Neuronal stem cell (in vitro differentiated cells): ENCODE data around the gene KMT5C. TPM values are rescaled to one million over a fixed set of nuclear protein-coding genes. Genes with fewer than 3 reads are reported as not detected.
A peak's percentile ranks its signal among the peaks of the same experiment; 100 is the strongest.

Experiments
- DNase-seq: peaks from one replicate; pipeline ENCODE4 v3.0.0-alpha.2; 2013; ENCODE audit warnings: low spot score
- H2AFZ ChIP-seq: one replicate; pipeline ENCODE4 v1.6.1; 2013; ENCODE audit warnings: mild to moderate bottlenecking, low read length, inconsistent platforms
- H2AK5ac ChIP-seq: 2 replicates; pipeline ENCODE4 v1.6.1; 2013; ENCODE audit warnings: low read depth, mild to moderate bottlenecking, inconsistent platforms, low read length, moderate library complexity, mixed read lengths
- H2BK120ac ChIP-seq: 2 replicates; pipeline ENCODE4 v1.6.1; 2013; ENCODE audit warnings: low read depth, mild to moderate bottlenecking, inconsistent platforms, low read length, moderate library complexity, mixed read lengths
- H2BK12ac ChIP-seq: one replicate; pipeline ENCODE4 v1.6.1; 2013; ENCODE audit warnings: low read length, inconsistent platforms
- H2BK15ac ChIP-seq: 2 replicates; pipeline ENCODE4 v1.6.1; 2013; ENCODE audit warnings: mild to moderate bottlenecking, low read length, inconsistent platforms, mixed read lengths
- H2BK5ac ChIP-seq: one replicate; pipeline ENCODE4 v1.6.1; 2013; ENCODE audit warnings: inconsistent platforms, mild to moderate bottlenecking, low read length, moderate library complexity
- H3K14ac ChIP-seq: one replicate; pipeline ENCODE4 v1.6.1; 2013; ENCODE audit warnings: low read length, inconsistent platforms
- H3K18ac ChIP-seq: 2 replicates; pipeline ENCODE4 v1.6.1; 2013; ENCODE audit warnings: low read length, inconsistent platforms
- H3K23ac ChIP-seq: 2 replicates; pipeline ENCODE4 v1.6.1; 2013; ENCODE audit warnings: low read depth, mild to moderate bottlenecking, mixed read lengths, low read length, inconsistent platforms; ENCODE audit not compliant: poor library complexity
- H3K27ac ChIP-seq: replicated peaks from 3 replicates; pipeline ENCODE4 v1.5.1; 2013; ENCODE audit warnings: low read length, inconsistent platforms
- H3K27me3 ChIP-seq, 3 experiments: 2 replicates each; pipeline ENCODE4 v1.6.1; 2013; ENCODE audit warnings: low read length in 3 of 3, mild to moderate bottlenecking in 2 of 3, inconsistent platforms in 1 of 3, low read depth in 1 of 3, mixed read lengths in 1 of 3, moderate library complexity in 1 of 3; ENCODE audit not compliant: control insufficient read depth in 3 of 3, insufficient read depth in 3 of 3
- H3K36me3 ChIP-seq, 2 donors: replicated peaks in 1 of 2; 2 replicates each; pipeline ENCODE4 v1.6.1; 2013; ENCODE audit warnings: low read length in 2 of 2; ENCODE audit not compliant: control insufficient read depth in 2 of 2, insufficient read depth in 2 of 2
- H3K4ac ChIP-seq: 2 replicates; pipeline ENCODE4 v1.6.1; 2013; ENCODE audit warnings: inconsistent platforms, mild to moderate bottlenecking, low read length, moderate library complexity
- H3K4me1 ChIP-seq, 2 donors: 1 replicate in 1 of 2; 2 replicates in 1 of 2; pipeline ENCODE4 v1.6.1; 2013; ENCODE audit warnings: low read length in 2 of 2, low read depth in 1 of 2; ENCODE audit not compliant: control insufficient read depth in 2 of 2, insufficient read depth in 1 of 2
- H3K4me2 ChIP-seq: one replicate; pipeline ENCODE4 v1.6.1; 2013; ENCODE audit warnings: mild to moderate bottlenecking, low read length, inconsistent platforms; ENCODE audit not compliant: insufficient read depth, poor library complexity, severe bottlenecking
- H3K4me3 ChIP-seq, 2 donors: 2 replicates each; pipeline ENCODE4 v1.5.1; 2013; ENCODE audit warnings: low read length in 2 of 2, mild to moderate bottlenecking in 2 of 2, inconsistent platforms in 1 of 2, moderate library complexity in 1 of 2
- H3K79me1 ChIP-seq: one replicate; pipeline ENCODE4 v1.6.1; 2013; ENCODE audit warnings: low read depth, mild to moderate bottlenecking, inconsistent platforms, low read length, moderate library complexity
- H3K9ac ChIP-seq: one replicate; pipeline ENCODE4 v1.6.1; 2013; ENCODE audit warnings: mild to moderate bottlenecking, low read depth, low read length, inconsistent platforms; ENCODE audit not compliant: poor library complexity
- H3K9me3 ChIP-seq, 2 donors: replicated peaks in 1 of 2; 2 replicates each; pipeline versions ENCODE3 to v1.6.1; 2013; ENCODE audit warnings: low read length in 2 of 2, mild to moderate bottlenecking in 2 of 2, inconsistent platforms in 1 of 2, low read depth in 1 of 2, mixed read lengths in 1 of 2, moderate library complexity in 1 of 2; ENCODE audit not compliant: control insufficient read depth in 2 of 2, insufficient read depth in 1 of 2
- H4K8ac ChIP-seq: one replicate; pipeline ENCODE4 v1.6.1; 2013; ENCODE audit warnings: low read depth, mild to moderate bottlenecking, inconsistent platforms, low read length, moderate library complexity
- H4K91ac ChIP-seq: one replicate; pipeline ENCODE4 v1.6.1; 2013; ENCODE audit warnings: low read length, low read depth, mild to moderate bottlenecking, inconsistent platforms; ENCODE audit not compliant: poor library complexity
- WGBS, 2 donors: extraction: QIAGEN DNeasy Blood & Tissue Kit; methylation state at CpG; one replicate each; pipeline ENCODE4 v1.1.7; 2013; ENCODE audit warnings: missing lambda C conversion rate in 2 of 2, mixed read lengths in 1 of 2; ENCODE audit not compliant: insufficient read length in 2 of 2, insufficient replicate concordance in 1 of 2; ENCODE audit errors: extremely low coverage in 2 of 2; 5-methylcytosine and 5-hydroxymethylcytosine counted together
- polyA plus RNA-seq, 2 experiments: library from polyadenylated mRNA; stranded (reverse); fragments of 200-250 nt; gene quantifications; one replicate each; pipeline ENCODE4 v1.2.3, GENCODE V29; 2013

The KMT5C gene
- polyA plus RNA-seq (2013, experiment 1 of 2), result 46.5 TPM
- 47.0 TPM for polyA plus RNA-seq (2013, experiment 2 of 2)

DNA sequence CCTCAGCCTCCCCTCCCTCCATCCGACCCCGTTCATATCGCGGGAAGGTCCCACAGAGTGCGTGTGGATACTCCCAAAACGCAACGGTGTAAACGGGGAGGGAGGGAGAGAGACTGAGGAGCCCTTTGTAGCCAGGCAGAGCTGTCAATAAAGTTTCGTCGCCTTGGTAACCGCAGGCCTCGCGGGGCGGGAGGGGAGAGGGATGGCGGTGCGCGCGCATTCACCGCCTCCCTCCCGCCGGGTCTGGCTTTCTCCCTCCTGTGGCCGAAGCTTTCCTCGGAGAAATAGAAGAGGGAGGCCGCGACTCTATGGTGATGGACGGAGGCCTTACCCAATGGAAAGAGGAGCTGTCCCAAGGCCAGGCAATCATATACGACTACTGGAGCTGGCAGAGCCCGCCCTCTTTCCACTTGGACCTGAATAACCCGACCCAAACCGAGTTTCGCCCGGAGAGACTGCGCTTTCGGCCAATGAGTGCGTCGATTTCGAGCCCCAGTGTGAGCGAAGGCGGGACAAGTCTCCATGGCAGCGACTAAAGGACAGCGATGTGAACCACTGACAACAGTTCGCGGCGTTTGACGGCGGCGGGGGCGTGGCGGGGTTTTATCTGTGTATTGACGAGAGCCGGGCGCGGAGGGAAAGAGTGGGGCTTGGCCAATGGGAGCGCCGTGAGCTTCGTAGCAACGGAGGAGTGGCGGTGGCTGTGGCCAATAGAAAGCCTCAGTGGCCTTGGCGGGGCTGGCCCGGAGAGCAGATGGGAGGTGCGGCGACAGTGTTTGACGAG lies at the start of gene KMT5C:
Gene KMT5C, plus strand, starts transcription at position 772 of the 784 bp plus-strand sequence. CDS start 2,061 bp downstream, outside the sequence.
- peak within 1 kb of the TSS; percentile 100 for H2BK5ac ChIP-seq
- no CpG with 5 or more reads among the region's 63 CpGs for WGBS, 2 donors
- peak; percentile 100 for DNase-seq

DNA sequence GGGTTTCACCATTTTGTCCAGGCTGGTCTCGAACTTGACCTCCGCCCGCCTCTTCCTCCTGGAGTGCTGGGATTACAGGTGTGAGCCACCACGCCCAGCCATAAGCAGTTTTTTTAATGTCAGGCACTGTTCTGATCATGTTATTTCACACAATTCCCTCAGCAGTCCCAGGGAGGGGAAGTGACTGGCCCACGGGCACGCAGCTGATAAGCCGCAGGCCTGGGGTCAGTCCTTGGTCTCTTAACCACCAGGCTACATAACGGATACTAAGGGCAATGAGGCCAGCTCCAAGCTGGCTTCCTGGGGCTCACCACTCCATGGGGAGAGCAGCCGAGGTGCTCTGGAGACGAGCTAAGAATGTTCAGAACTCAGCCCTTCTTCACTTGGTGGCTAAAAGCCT lies 42.4 kb upstream of the KMT5C start:
- Histone ChIP-seq H3K79me1 (no peaks in the 10 kb centered on the region), H2BK15ac (no peak overlapping the region), H3K4me2 (no peak overlapping the region), H2BK120ac (no peak overlapping the region), H3K27ac (no peak overlapping the region), H2AFZ (no peak overlapping the region), H3K9me3 (no peaks in the 10 kb centered on the region), H3K9ac (peak overlapping the region; percentile 44), H3K4ac (no peak overlapping the region), H4K91ac (peak overlapping the region; percentile 30), H3K27me3 (no peaks in the 10 kb centered on the region), H2AK5ac (no peak overlapping the region), H3K4me3 (no peak overlapping the region), H3K18ac (no peak overlapping the region), H2BK12ac (no peak overlapping the region), H3K4me1 (peaks cover 13 to 14% of the 10 kb centered on the region in 2 donors), H4K8ac (no peak overlapping the region), H2BK5ac (no peak overlapping the region), H3K14ac (no peak overlapping the region), H3K36me3 (peaks cover 29 to 56% of the 10 kb centered on the region in 2 donors), H3K23ac (no peak overlapping the region)
- WGBS, 2 donors, result no CpG with 5 or more reads among the region's 10 CpGs
- no peak for DNase-seq

More for the DNA sequence above, at the start of gene KMT5C:
- Histone ChIP-seq H3K9ac (peak within 1 kb of the TSS; percentile 99), H3K18ac (peak within 1 kb of the TSS; percentile 99), H3K4me2 (peak within 1 kb of the TSS; percentile 85), H4K91ac (peak within 1 kb of the TSS; percentile 90), H2BK12ac (no peak within 1 kb of the TSS), H3K27me3 (no peaks in the 10 kb centered on the region), H3K27ac (peak within 1 kb of the TSS; percentile 97), H4K8ac (no peak within 1 kb of the TSS), H3K14ac (peak within 1 kb of the TSS; percentile 97), H2AFZ (peak within 1 kb of the TSS; percentile 93), H3K23ac (peak within 1 kb of the TSS; percentile 96), H2AK5ac (peak within 1 kb of the TSS; percentile 71), H3K4ac (peak within 1 kb of the TSS; percentile 92), H3K79me1 (peaks cover 17% of the 10 kb centered on the region), H3K36me3 (peaks cover 16 to 26% of the 10 kb centered on the region in 2 donors), H2BK120ac (peak within 1 kb of the TSS; percentile 92), H3K9me3 (no peaks in the 10 kb centered on the region), H2BK15ac (peak within 1 kb of the TSS; percentile 99), H3K4me1 (peaks cover 12 to 17% of the 10 kb centered on the region in 2 donors), H3K4me3 (peak within 1 kb of the TSS; percentile 96 to 99)

- Histone ChIP-seq H4K8ac (no peak overlapping the region), H3K4me2 (no peak overlapping the region), H3K9me3 (peaks cover 0 to 2% of the 10 kb centered on the region in 2 donors), H3K36me3 (peaks cover 38 to 65% of the 10 kb centered on the region in 2 donors), H2BK120ac (no peak overlapping the region), H3K23ac (no peak overlapping the region), H3K4ac (no peak overlapping the region), H3K14ac (no peak overlapping the region), H3K9ac (peak overlapping the region; percentile 47), H3K4me1 (peaks cover 13 to 14% of the 10 kb centered on the region in 2 donors), H2BK5ac (no peak overlapping the region), H3K79me1 (no peaks in the 10 kb centered on the region), H3K4me3 (peak overlapping the region in 1 of 2 donors; percentile 3), H2AFZ (no peak overlapping the region), H2BK12ac (no peak overlapping the region), H3K27ac (no peak overlapping the region), H3K18ac (no peak overlapping the region), H3K27me3 (no peaks in the 10 kb centered on the region), H4K91ac (no peak overlapping the region), H2AK5ac (no peak overlapping the region), H2BK15ac (no peak overlapping the region)
- no peak for DNase-seq
- no CpG with 5 or more reads among the region's 10 CpGs for WGBS, 2 donors
Measured at GRCh38 chr19:55299991-55300390, 39.7 kb upstream of the KMT5C start.

- peaks cover 13 to 14% of the 10 kb centered on the region in 2 donors for H3K4me1 ChIP-seq
- peak overlapping the region; percentile 44 for H2BK120ac ChIP-seq
- H3K36me3 ChIP-seq, result peaks cover 41 to 66% of the 10 kb centered on the region in 2 donors
- peaks cover 0 to 2% of the 10 kb centered on the region in 2 donors for H3K9me3 ChIP-seq
- no peaks in the 10 kb centered on the region for H3K79me1 ChIP-seq
- peak overlapping the region; percentile 66 for H4K8ac ChIP-seq
- H3K14ac ChIP-seq, result peak overlapping the region; percentile 83
- H2BK15ac ChIP-seq, result no peak overlapping the region
- H2AFZ ChIP-seq, result no peak overlapping the region
- peak overlapping the region; percentile 84 for H3K18ac ChIP-seq
- H2BK5ac ChIP-seq, result peak overlapping the region; percentile 84
- H3K9ac ChIP-seq, result peak overlapping the region; percentile 82
- peak overlapping the region; percentile 83 for H4K91ac ChIP-seq
- peak overlapping the region; percentile 81 for H3K23ac ChIP-seq
- no CpG with 5 or more reads among the region's 15 CpGs for WGBS, 2 donors
- H3K4ac ChIP-seq, result no peak overlapping the region
- no peak overlapping the region for H3K4me3 ChIP-seq
- peak overlapping the region; percentile 50 for H2BK12ac ChIP-seq
- H2AK5ac ChIP-seq, result peak overlapping the region; percentile 90
- peak overlapping the region; percentile 46 for H3K4me2 ChIP-seq
- peak; percentile 63 for DNase-seq
- no peaks in the 10 kb centered on the region for H3K27me3 ChIP-seq
- peak overlapping the region; percentile 92 for H3K27ac ChIP-seq
Measured at GRCh38 chr19:55300886-55301458, 38.7 kb upstream of the KMT5C start.
